Stomach (tissue), 4 donors: ENCODE measurements around the gene FAR1.

Experiments
- POLR2A ChIP-seq, 4 donors: fragments of 450-650 bp; IDR thresholded peaks; one replicate each; pipeline ENCODE4 v1.6.1; 2016; ENCODE audit warnings: antibody characterized with exemption in 4 of 4, control low read depth in 2 of 4, mild to moderate bottlenecking in 1 of 4, moderate library complexity in 1 of 4
- POLR2AphosphoS5 ChIP-seq, 3 donors: sonication (generic); formaldehyde crosslinking; IDR thresholded peaks; one replicate each; pipeline ENCODE4 v1.6.1; 2016; ENCODE audit warnings: antibody characterized with exemption in 3 of 3
- TF ChIP-seq, protein P1 (sequence below), 7 experiments: fragments of 450-650 bp in 4 of 7; fragments of 200-600 bp in 3 of 7; sonication (generic) in 3 of 7; IDR thresholded peaks; one replicate each; pipeline ENCODE4 v1.5.1; 2016 to 2019; ENCODE audit warnings: antibody characterized with exemption in 7 of 7, control low read depth in 2 of 7, mild to moderate bottlenecking in 1 of 7

DNA sequence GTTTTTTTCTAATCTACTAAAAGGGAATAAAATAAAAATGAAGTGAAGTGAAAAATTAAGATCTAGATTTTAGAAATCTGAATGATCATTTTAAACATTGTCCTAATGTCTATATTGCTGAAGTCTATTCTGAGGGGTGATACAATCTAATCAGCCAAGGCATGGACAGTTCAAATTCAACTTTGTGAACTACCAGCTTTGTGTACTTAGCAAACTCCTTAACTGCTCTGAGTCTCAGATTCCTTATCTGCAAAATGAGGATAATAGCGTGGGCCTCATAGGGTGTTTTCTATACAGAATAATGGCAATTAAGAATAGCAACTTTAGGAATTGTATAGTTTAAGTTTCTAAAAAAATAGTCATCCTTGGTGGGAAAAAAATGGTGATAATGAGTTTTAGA, 31.4 kb downstream of the FAR1 start:
- TF ChIP-seq, protein P1, sequence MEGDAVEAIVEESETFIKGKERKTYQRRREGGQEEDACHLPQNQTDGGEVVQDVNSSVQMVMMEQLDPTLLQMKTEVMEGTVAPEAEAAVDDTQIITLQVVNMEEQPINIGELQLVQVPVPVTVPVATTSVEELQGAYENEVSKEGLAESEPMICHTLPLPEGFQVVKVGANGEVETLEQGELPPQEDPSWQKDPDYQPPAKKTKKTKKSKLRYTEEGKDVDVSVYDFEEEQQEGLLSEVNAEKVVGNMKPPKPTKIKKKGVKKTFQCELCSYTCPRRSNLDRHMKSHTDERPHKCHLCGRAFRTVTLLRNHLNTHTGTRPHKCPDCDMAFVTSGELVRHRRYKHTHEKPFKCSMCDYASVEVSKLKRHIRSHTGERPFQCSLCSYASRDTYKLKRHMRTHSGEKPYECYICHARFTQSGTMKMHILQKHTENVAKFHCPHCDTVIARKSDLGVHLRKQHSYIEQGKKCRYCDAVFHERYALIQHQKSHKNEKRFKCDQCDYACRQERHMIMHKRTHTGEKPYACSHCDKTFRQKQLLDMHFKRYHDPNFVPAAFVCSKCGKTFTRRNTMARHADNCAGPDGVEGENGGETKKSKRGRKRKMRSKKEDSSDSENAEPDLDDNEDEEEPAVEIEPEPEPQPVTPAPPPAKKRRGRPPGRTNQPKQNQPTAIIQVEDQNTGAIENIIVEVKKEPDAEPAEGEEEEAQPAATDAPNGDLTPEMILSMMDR (IDR thresholded peaks at IDR 0.05) = no peak
- no peak for TF ChIP-seq POLR2AphosphoS5 (IDR thresholded peaks at IDR 0.05)
- TF ChIP-seq POLR2A (IDR thresholded peaks at IDR 0.05) = no peak
